Liver (tissue), 9 donors: Measurements from ENCODE around the gene ATF7IP. TPM values are rescaled to one million over a fixed set of nuclear protein-coding genes. Genes with fewer than 3 reads are reported as not detected.

ENCODE experiments used
- DNase-seq: peaks from one replicate; pipeline ENCODE4 v3.0.0-alpha.2; 2017; ENCODE audit warnings: low spot score
- H3K27ac ChIP-seq, 2 donors: one replicate each; pipeline ENCODE4 v1.7.0; 2013; ENCODE audit warnings: inconsistent platforms in 2 of 2, low read length in 2 of 2, control low read depth in 1 of 2, low read depth in 1 of 2, mild to moderate bottlenecking in 1 of 2
- H3K27me3 ChIP-seq, 4 donors: one replicate each; pipeline versions ENCODE4 v1.6.1 to v1.7.0; 2013; ENCODE audit warnings: low read length in 3 of 4, inconsistent platforms in 1 of 4, mild to moderate bottlenecking in 1 of 4, moderate library complexity in 1 of 4; ENCODE audit not compliant: control insufficient read depth in 4 of 4, insufficient read depth in 4 of 4
- H3K36me3 ChIP-seq, 4 donors: one replicate each; pipeline versions ENCODE4 v1.6.1 to v1.7.0; 2013; ENCODE audit warnings: low read length in 3 of 4, mild to moderate bottlenecking in 3 of 4, low read depth in 1 of 4, moderate library complexity in 1 of 4; ENCODE audit not compliant: control insufficient read depth in 4 of 4, insufficient read depth in 3 of 4
- H3K4me1 ChIP-seq, 4 donors: one replicate each; pipeline versions ENCODE4 v1.6.1 to v1.7.0; 2013; ENCODE audit warnings: low read length in 3 of 4, mild to moderate bottlenecking in 3 of 4, moderate library complexity in 1 of 4; ENCODE audit not compliant: control insufficient read depth in 4 of 4, insufficient read depth in 4 of 4
- H3K4me3 ChIP-seq, 3 donors: one replicate each; pipeline versions ENCODE4 v1.6.1 to v1.7.0; 2013; ENCODE audit warnings: low read length in 3 of 3, control low read depth in 1 of 3, low read depth in 1 of 3, mild to moderate bottlenecking in 1 of 3
- H3K9ac ChIP-seq, 2 donors: one replicate each; pipeline ENCODE4 v1.7.0; 2013; ENCODE audit warnings: low read length in 2 of 2, mild to moderate bottlenecking in 2 of 2, moderate library complexity in 2 of 2, control low read depth in 1 of 2, low read depth in 1 of 2
- H3K9me3 ChIP-seq, 4 donors: one replicate each; pipeline versions ENCODE4 v1.6.1 to v1.7.0; 2013; ENCODE audit warnings: low read length in 3 of 4; ENCODE audit not compliant: control insufficient read depth in 4 of 4
- ATF3 ChIP-seq: IDR thresholded peaks from 2 replicates; pipeline ENCODE4 v1.6.1; 2016; ENCODE audit warnings: antibody characterized with exemption
- CTCF ChIP-seq: fragments of 150-350 bp; IDR thresholded peaks from 2 replicates; pipeline ENCODE4 v1.5.1; 2017; ENCODE audit warnings: improper control_type of control experiment, low read depth, low read length; ENCODE audit not compliant: missing input control
- EGR1 ChIP-seq, 2 donors: IDR thresholded peaks; 2 replicates each; pipeline ENCODE4 v1.6.1; 2016 to 2018; ENCODE audit warnings: antibody characterized with exemption in 2 of 2, low read depth in 2 of 2
- FOXA1 ChIP-seq: IDR thresholded peaks from 2 replicates; pipeline ENCODE4 v1.6.1; 2016; ENCODE audit warnings: antibody characterized with exemption
- FOXA2 ChIP-seq: IDR thresholded peaks from 2 replicates; pipeline ENCODE4 v1.6.1; 2016; ENCODE audit warnings: antibody characterized with exemption
- GABPA ChIP-seq, 2 donors: IDR thresholded peaks in 1 of 2; conservative IDR thresholded peaks in 1 of 2; 2 replicates each; pipeline ENCODE4 v1.6.1; 2016; ENCODE audit warnings: antibody characterized with exemption in 2 of 2, mild to moderate bottlenecking in 1 of 2, moderate library complexity in 1 of 2
- HNF4A ChIP-seq, 2 donors: conservative IDR thresholded peaks; 2 replicates each; pipeline ENCODE4 v1.6.1; 2016; ENCODE audit warnings: antibody characterized with exemption in 2 of 2, mild to moderate bottlenecking in 2 of 2
- HNF4G ChIP-seq: IDR thresholded peaks from 2 replicates; pipeline ENCODE4 v1.6.1; 2016; ENCODE audit warnings: antibody characterized with exemption
- JUND ChIP-seq, 2 donors: IDR thresholded peaks; 2 replicates each; pipeline ENCODE4 v1.6.1; 2016; ENCODE audit warnings: antibody characterized with exemption in 2 of 2
- MAX ChIP-seq: IDR thresholded peaks from 2 replicates; pipeline ENCODE4 v1.6.1; 2016; ENCODE audit warnings: antibody characterized with exemption
- NR2F2 ChIP-seq: IDR thresholded peaks from 2 replicates; pipeline ENCODE4 v1.6.1; 2016; ENCODE audit warnings: antibody characterized with exemption
- RAD21 ChIP-seq, 2 donors: IDR thresholded peaks; 2 replicates each; pipeline ENCODE4 v1.6.1; 2016; ENCODE audit warnings: antibody characterized with exemption in 2 of 2, mild to moderate bottlenecking in 2 of 2
- REST ChIP-seq: IDR thresholded peaks from 2 replicates; pipeline ENCODE4 v1.6.1; 2016; ENCODE audit warnings: antibody characterized with exemption, mild to moderate bottlenecking
- RXRA ChIP-seq, 2 donors: IDR thresholded peaks; 2 replicates each; pipeline ENCODE4 v1.6.1; 2017 to 2018; ENCODE audit warnings: antibody characterized with exemption in 2 of 2, mild to moderate bottlenecking in 1 of 2
- SP1 ChIP-seq: IDR thresholded peaks from 2 replicates; pipeline ENCODE4 v1.6.1; 2018; ENCODE audit warnings: antibody characterized with exemption, mild to moderate bottlenecking
- TAF1 ChIP-seq: conservative IDR thresholded peaks from 2 replicates; pipeline ENCODE4 v1.6.1; 2016; ENCODE audit warnings: antibody characterized with exemption, mild to moderate bottlenecking
- YY1 ChIP-seq: IDR thresholded peaks from 2 replicates; pipeline ENCODE4 v1.6.1; 2016; ENCODE audit warnings: antibody characterized with exemption, mild to moderate bottlenecking
- WGBS: extraction: QIAGEN DNeasy Blood & Tissue Kit; methylation state at CpG from one replicate; pipeline ENCODE4 v1.1.7; 2013; 5-methylcytosine and 5-hydroxymethylcytosine counted together
- polyA plus RNA-seq, 2 donors: library from polyadenylated mRNA; stranded (reverse) in 1 of 2; unstranded in 1 of 2; fragments of 200-250 nt in 1 of 2; fragments of >200 nt in 1 of 2; fragmentation: Nextera tagmentation in 1 of 2; extraction: Ambion mirVana in 1 of 2; gene quantifications; one replicate each; pipeline versions ENCODE4 v1.2.1 to v1.2.3, GENCODE V29; 2013 to 2015
- total RNA-seq, 2 donors: library from RNA; depleted of rRNA; stranded (reverse); fragments of >200 nt; gene quantifications; one replicate each; pipeline ENCODE4 v1.2.3, GENCODE V29; 2014
- donor health status: healthy.
- donor health status: healthy.
- donor health status: healthy.
- donor health status: healthy.
- donor health status: healthy.

Gene ATF7IP
- total and polyA plus RNA-seq, 4 donors, result 3.9 to 25.6 (median 19.9) TPM

- H3K36me3 ChIP-seq, result no peaks in the 10 kb centered on the region
- no peaks in the 10 kb centered on the region for H3K4me1 ChIP-seq
- no peak overlapping the region for H3K9ac ChIP-seq
- 69% methylated on average over 1 of the region's 1 CpG for WGBS
- peaks cover 3 to 13% (median 5%) of the 10 kb centered on the region in 4 donors for H3K9me3 ChIP-seq
- TF ChIP-seq HNF4A (conservative IDR thresholded peaks at IDR 0.05), result no peak
- no peak for TF ChIP-seq GABPA (IDR thresholded peaks at IDR 0.05 in 1 of 2, conservative IDR thresholded peaks at IDR 0.05 in 1 of 2)
- no peak overlapping the region for H3K4me3 ChIP-seq
- H3K27ac ChIP-seq, result no peak overlapping the region
- H3K27me3 ChIP-seq, result no peaks in the 10 kb centered on the region
- no peak for DNase-seq
Observed at GRCh38 chr12:14327711-14328110, 37.8 kb upstream of the ATF7IP start.

- 83% methylated on average over 5 of the region's 5 CpGs for WGBS
- Histone ChIP-seq H3K9ac (no peak overlapping the region), H3K27me3 (no peaks in the 10 kb centered on the region), H3K4me1 (no peaks in the 10 kb centered on the region), H3K4me3 (no peak overlapping the region), H3K27ac (no peak overlapping the region), H3K36me3 (no peaks in the 10 kb centered on the region), H3K9me3 (peaks cover 3 to 21% (median 7%) of the 10 kb centered on the region in 4 donors)
- TF ChIP-seq GABPA (IDR thresholded peaks at IDR 0.05 in 1 of 2, conservative IDR thresholded peaks at IDR 0.05 in 1 of 2) (no peak), MAX (no peak), TAF1 (no peak), HNF4G (no peak), JUND (IDR thresholded peaks at IDR 0.05) (no peak), FOXA2 (no peak), RXRA (IDR thresholded peaks at IDR 0.05) (no peak), REST (no peak), YY1 (no peak), SP1 (no peak)
- DNase-seq, result no peak
Observed at GRCh38 chr12:14332482-14332881, 33.0 kb upstream of the ATF7IP start.

- H3K4me1 ChIP-seq, result no peaks in the 10 kb centered on the region
- peaks cover 5 to 13% (median 10%) of the 10 kb centered on the region in 4 donors for H3K9me3 ChIP-seq
- H3K9ac ChIP-seq, result no peak overlapping the region
- no peak overlapping the region for H3K4me3 ChIP-seq
- DNase-seq, result no peak
- no peak overlapping the region for H3K27ac ChIP-seq
- H3K36me3 ChIP-seq, result peaks cover 0 to 2% (median 0%) of the 10 kb centered on the region in 4 donors
- H3K27me3 ChIP-seq, result no peaks in the 10 kb centered on the region
- TF ChIP-seq HNF4A (conservative IDR thresholded peaks at IDR 0.05) (no peak), FOXA2 (no peak), RAD21 (IDR thresholded peaks at IDR 0.05) (no peak), TAF1 (no peak), JUND (IDR thresholded peaks at IDR 0.05) (no peak), HNF4G (no peak), MAX (no peak), EGR1 (IDR thresholded peaks at IDR 0.05; ENCODE audit: low read depth in 2 of 2) (no peak), RXRA (IDR thresholded peaks at IDR 0.05) (no peak), ATF3 (no peak), GABPA (IDR thresholded peaks at IDR 0.05 in 1 of 2, conservative IDR thresholded peaks at IDR 0.05 in 1 of 2) (no peak), SP1 (no peak), NR2F2 (no peak), REST (no peak), YY1 (no peak), FOXA1 (no peak), CTCF (no peak)
Observed at GRCh38 chr12:14340371-14340770, 25.1 kb upstream of the ATF7IP start.
